Loucy (cell line): ENCODE data around the gene PUSL1.

ENCODE experiments used
- EZH2phosphoT487 ChIP-seq: fragments of 200-600 bp; IDR thresholded peaks from 2 replicates; pipeline ENCODE4 v1.6.1; 2018; ENCODE audit warnings: antibody characterized with exemption, mild to moderate bottlenecking, moderate library complexity, borderline replicate concordance
- TF ChIP-seq, protein P1 (sequence below): fragments of 200-600 bp; sonication (generic); conservative IDR thresholded peaks from 2 replicates; pipeline ENCODE4 v1.5.1; 2014; ENCODE audit warnings: mild to moderate bottlenecking, antibody characterized with exemption, low read length

DNA sequence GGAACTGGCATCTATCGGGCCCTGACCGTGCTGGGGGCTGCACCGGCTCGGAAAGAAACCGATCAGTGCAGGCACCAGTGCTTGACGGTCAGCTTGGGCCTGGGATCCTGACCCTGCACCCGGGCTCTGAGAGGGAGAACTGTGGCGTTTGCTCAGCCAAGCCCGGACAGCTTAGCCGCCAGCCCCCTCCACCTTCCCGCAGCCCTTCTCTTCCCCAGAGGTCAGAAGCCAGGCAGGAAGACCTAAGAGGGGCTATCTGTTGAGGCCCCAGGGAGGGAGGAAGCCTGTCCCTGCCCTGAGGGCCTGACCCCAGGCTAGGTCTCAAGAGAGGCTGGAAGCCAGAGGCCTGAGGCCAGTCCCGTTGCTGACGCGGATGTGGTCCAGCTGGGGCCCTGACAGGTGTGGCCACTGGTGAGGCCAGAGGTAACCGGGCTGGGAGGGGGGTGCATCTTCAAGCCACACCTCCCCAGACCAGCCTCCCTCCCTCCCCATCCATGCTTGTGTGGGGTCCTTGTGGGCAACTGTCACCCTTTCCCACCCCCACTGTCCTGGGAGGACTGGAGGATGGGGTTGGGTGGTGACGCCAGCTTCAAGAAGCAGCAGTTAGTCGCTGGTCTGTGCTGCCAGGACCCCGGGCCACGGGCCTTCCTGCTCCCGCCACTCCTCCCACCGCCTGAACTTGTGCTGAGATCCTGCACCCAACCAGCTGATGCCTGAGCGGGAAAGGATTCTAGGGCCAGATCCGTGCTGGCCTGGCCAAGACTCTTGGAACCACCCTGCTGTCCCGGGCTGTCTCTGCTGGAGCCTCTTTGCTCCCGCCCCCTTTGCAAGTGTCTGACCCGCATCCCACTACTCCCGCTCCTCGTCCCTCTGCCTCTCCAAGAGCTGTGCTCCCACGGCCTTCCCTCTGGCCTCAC lies 43.4 kb downstream of the PUSL1 start:
- TF ChIP-seq, protein P1, sequence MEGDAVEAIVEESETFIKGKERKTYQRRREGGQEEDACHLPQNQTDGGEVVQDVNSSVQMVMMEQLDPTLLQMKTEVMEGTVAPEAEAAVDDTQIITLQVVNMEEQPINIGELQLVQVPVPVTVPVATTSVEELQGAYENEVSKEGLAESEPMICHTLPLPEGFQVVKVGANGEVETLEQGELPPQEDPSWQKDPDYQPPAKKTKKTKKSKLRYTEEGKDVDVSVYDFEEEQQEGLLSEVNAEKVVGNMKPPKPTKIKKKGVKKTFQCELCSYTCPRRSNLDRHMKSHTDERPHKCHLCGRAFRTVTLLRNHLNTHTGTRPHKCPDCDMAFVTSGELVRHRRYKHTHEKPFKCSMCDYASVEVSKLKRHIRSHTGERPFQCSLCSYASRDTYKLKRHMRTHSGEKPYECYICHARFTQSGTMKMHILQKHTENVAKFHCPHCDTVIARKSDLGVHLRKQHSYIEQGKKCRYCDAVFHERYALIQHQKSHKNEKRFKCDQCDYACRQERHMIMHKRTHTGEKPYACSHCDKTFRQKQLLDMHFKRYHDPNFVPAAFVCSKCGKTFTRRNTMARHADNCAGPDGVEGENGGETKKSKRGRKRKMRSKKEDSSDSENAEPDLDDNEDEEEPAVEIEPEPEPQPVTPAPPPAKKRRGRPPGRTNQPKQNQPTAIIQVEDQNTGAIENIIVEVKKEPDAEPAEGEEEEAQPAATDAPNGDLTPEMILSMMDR: no peak
- TF ChIP-seq EZH2phosphoT487: no peak
